Measurements from ENCODE around the gene UROS.

DNA sequence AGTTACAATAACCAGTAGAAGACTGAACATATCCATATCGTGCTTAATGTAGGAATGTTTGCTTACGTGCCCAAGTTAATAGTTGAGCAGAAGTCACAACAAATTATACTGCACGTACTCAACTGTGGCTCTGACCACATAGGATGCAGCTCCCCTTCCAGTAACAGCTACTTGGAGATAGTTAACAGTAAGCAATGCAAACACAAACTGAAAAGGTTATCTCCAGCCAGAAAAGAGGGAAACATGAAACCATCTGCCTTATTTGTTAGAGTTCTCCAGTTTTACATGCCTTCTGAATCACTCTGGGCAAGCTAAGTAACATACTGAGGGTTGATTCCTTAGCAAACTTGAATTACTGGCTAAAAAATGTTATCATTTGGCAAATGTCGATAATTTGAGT, 48.3 kb upstream of the UROS start:
- TF ChIP-seq, protein P1, sequence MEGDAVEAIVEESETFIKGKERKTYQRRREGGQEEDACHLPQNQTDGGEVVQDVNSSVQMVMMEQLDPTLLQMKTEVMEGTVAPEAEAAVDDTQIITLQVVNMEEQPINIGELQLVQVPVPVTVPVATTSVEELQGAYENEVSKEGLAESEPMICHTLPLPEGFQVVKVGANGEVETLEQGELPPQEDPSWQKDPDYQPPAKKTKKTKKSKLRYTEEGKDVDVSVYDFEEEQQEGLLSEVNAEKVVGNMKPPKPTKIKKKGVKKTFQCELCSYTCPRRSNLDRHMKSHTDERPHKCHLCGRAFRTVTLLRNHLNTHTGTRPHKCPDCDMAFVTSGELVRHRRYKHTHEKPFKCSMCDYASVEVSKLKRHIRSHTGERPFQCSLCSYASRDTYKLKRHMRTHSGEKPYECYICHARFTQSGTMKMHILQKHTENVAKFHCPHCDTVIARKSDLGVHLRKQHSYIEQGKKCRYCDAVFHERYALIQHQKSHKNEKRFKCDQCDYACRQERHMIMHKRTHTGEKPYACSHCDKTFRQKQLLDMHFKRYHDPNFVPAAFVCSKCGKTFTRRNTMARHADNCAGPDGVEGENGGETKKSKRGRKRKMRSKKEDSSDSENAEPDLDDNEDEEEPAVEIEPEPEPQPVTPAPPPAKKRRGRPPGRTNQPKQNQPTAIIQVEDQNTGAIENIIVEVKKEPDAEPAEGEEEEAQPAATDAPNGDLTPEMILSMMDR (IDR thresholded peaks at IDR 0.05), result no peak
- TF ChIP-seq POLR2A (IDR thresholded peaks at IDR 0.05), result no peak

All from thyroid gland (tissue), 4 donors.